ENCODE measurements around the gene TULP1.

DNA sequence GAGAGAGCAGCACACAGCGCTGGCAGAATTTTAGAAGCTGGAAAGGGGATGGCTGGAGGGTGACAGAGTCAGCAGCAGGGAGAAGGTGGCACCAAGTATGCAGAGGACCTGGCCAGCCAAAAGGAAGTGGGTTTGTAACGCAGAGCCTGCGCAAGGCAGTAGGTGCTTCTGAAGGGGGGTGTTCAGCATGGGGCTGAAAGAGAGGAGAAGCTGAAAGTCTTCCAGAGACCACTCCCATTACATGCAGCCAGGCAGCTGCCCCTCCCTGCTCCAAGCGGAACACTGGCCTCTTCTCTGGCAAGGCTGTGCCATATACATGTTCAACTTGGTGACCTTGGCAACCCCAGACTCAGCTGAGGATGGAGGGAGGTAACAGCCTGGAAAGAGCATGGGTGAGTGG is 42.1 kb upstream of the TULP1 start:
- TF ChIP-seq CTCF (IDR thresholded peaks at IDR 0.05; ENCODE audit: insufficient read depth, low read depth, low read length): no peak
- no peak for TF ChIP-seq EZH2 (IDR thresholded peaks at IDR 0.05; ENCODE audit: insufficient read depth, low read length)

Data from astrocyte (in vitro differentiated cells and primary cell).